ENCODE results near the gene PPP1R1B. TPM values are rescaled to one million over a fixed set of nuclear protein-coding genes. Genes with fewer than 3 reads are reported as not detected.
A peak's percentile ranks its signal among the peaks of the same experiment; 100 is the strongest.

The PPP1R1B gene
- total RNA-seq, 4 donors from 2014 or later, result 43.7 to 112 (median 70.4) TPM

DNA sequence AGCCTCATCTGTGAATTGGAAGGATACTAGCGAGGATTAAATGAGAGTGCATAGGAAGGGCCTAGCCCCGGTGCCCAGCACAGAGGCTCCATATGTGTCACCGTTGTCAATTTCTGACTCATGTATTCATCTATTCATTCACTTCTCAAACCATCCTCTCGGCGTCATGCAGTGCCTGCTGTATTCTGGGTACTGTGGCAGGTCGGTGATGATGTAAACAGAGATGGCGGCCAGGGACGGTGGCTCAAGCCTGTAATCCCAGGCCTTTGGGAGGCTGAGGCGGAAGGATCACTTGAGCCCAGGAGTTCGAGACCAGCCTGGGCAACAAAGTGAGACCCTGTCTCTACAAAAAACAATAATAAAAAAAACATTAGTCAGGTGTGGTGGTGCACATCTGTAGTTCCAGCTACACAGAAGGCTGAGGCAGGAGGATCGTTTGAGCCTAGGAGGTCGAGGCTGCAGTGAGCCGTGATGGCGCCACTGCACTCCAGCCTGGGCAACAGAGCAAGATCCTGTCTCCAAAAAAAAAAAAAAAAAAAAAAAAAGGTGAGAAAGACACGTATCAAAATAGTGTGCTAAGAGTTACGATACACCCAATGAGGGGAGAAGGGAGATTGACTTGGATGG lies 4.3 kb upstream of the PPP1R1B start:
- H3K27ac ChIP-seq, result no peak overlapping the region
- DNase-seq (ENCODE audit: low spot score in 2 of 2), result no peak
- H3K4me3 ChIP-seq, result no peak overlapping the region
- H3K36me3 ChIP-seq, result no peaks in the 10 kb centered on the region
- no peaks in the 10 kb centered on the region for H3K9me3 ChIP-seq
- no peak for TF ChIP-seq POLR2AphosphoS5 (IDR thresholded peaks at IDR 0.05)
- H3K4me1 ChIP-seq, result peaks cover 62% of the 10 kb centered on the region
- peaks cover 35% of the 10 kb centered on the region for H3K27me3 ChIP-seq
- WGBS, result 59% methylated on average over 15 of the region's 16 CpGs

DNA sequence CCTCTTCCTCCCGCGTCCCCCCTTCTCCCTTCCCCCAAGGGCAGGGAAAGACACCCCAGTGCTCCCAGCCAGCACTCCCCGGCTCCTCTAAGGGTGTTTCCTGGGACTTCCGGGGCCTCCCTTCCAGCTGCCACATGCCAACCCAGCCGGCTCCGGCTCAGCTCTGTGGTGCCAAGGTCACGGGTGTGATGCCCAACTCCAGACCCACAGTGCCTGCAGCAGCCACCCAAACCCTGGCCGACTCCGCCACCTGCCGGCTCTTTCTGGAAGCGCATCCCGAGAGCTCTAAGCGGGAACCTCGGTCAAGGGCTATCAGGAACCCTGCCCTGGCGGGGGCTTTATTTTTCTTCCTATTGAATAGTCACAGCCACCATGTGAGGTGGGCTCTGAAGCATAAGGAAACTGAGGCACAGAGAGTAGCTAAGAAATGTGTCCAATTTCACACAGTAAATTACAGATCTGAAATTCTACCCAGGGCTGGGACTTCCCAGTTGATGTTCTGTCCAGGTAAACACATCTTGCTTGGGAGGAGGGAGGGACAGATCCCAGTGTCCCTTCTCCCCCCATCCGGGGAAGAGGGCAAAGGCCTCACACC lies 3.3 kb upstream of the PPP1R1B start:
- Histone ChIP-seq H3K4me1 (peaks cover 66% of the 10 kb centered on the region), H3K27me3 (peaks cover 44% of the 10 kb centered on the region), H3K27ac (no peak overlapping the region), H3K9me3 (no peaks in the 10 kb centered on the region), H3K36me3 (no peaks in the 10 kb centered on the region), H3K4me3 (no peak overlapping the region)
- TF ChIP-seq, protein P1, sequence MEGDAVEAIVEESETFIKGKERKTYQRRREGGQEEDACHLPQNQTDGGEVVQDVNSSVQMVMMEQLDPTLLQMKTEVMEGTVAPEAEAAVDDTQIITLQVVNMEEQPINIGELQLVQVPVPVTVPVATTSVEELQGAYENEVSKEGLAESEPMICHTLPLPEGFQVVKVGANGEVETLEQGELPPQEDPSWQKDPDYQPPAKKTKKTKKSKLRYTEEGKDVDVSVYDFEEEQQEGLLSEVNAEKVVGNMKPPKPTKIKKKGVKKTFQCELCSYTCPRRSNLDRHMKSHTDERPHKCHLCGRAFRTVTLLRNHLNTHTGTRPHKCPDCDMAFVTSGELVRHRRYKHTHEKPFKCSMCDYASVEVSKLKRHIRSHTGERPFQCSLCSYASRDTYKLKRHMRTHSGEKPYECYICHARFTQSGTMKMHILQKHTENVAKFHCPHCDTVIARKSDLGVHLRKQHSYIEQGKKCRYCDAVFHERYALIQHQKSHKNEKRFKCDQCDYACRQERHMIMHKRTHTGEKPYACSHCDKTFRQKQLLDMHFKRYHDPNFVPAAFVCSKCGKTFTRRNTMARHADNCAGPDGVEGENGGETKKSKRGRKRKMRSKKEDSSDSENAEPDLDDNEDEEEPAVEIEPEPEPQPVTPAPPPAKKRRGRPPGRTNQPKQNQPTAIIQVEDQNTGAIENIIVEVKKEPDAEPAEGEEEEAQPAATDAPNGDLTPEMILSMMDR (IDR thresholded peaks at IDR 0.05), result peak; percentile 73 to 94
- TF ChIP-seq POLR2AphosphoS5 (IDR thresholded peaks at IDR 0.05) (no peak), EP300 (IDR thresholded peaks at IDR 0.05) (no peak), POLR2A (IDR thresholded peaks at IDR 0.05) (no peak)
- WGBS, result 5% methylated on average over 15 of the region's 16 CpGs
- peak; percentile 91 to 95 for DNase-seq (ENCODE audit: low spot score in 2 of 2)

DNA sequence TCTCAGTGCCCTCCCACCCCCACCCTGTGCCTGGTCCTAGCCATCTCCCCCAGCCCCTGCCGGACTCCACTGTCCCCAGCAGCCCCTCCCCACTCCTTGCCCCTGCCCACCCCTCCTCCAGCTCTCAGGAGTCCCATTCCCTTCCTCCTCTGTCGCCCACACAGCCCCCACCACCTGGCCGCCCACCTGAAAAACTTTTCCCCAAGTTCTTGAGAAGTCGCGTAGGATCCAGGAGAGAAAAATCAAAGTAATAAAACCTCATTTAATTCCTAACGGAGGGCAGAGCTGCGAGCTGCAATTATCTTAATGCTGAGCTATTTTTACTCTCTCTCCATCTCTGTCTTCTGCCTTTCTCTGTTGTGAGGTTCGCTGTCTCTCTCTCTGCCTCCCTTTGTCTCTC lies 2.4 kb upstream of the PPP1R1B start:
- no peak overlapping the region for H3K27ac ChIP-seq

DNA sequence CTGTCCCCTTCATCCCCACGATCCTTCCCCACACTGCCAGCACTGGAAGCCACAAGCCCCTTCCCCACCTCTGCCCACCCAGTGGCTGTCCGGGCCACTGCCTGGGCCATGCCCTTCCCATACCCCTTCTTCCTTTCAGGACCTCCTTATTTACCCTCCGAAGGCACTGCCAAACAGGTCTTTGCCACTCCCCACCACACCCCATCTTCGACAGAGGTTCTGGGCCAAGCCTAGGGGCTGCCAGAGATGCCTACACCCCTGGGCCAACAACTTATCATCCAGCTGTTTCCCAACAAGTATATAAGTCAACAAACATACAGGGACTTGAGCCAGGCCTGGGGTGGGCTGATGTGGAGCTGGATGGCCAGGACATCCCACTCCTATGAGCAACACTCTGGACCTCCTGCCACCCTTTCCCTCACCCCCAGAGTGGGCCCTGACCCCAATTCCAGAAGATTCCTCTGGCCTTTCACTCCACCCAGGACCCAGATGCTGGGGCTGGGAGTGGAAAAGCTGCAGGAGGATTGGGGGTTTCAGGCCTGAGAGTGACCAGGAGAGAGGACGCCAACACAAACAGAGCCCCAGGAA lies 1.5 kb upstream of the PPP1R1B start:
- Histone ChIP-seq H3K9me3 (no peaks in the 10 kb centered on the region), H3K36me3 (no peaks in the 10 kb centered on the region), H3K4me1 (peaks cover 65% of the 10 kb centered on the region), H3K27ac (peak overlapping the region; percentile 79), H3K4me3 (no peak overlapping the region), H3K27me3 (peaks cover 51% of the 10 kb centered on the region)
- TF ChIP-seq POLR2A (IDR thresholded peaks at IDR 0.05), result no peak
- TF ChIP-seq, protein P1 (IDR thresholded peaks at IDR 0.05), result no peak
- TF ChIP-seq EP300 (IDR thresholded peaks at IDR 0.05), result no peak
- TF ChIP-seq POLR2AphosphoS5 (IDR thresholded peaks at IDR 0.05), result no peak
- DNase-seq (ENCODE audit: low spot score in 2 of 2), result no peak
- WGBS, result 41% methylated on average over 4 of the region's 5 CpGs

More for the DNA sequence above, 2.4 kb upstream of the PPP1R1B start:
- Histone ChIP-seq H3K9me3 (no peaks in the 10 kb centered on the region), H3K36me3 (no peaks in the 10 kb centered on the region), H3K27me3 (peaks cover 47% of the 10 kb centered on the region), H3K4me1 (peaks cover 65% of the 10 kb centered on the region), H3K4me3 (no peak overlapping the region)
- no peak for DNase-seq (ENCODE audit: low spot score in 2 of 2)
- TF ChIP-seq EP300 (IDR thresholded peaks at IDR 0.05) (no peak), POLR2AphosphoS5 (IDR thresholded peaks at IDR 0.05) (no peak), POLR2A (IDR thresholded peaks at IDR 0.05) (no peak)
- TF ChIP-seq, protein P1 (IDR thresholded peaks at IDR 0.05), result no peak
- 64% methylated on average over 8 of the region's 8 CpGs for WGBS

DNA sequence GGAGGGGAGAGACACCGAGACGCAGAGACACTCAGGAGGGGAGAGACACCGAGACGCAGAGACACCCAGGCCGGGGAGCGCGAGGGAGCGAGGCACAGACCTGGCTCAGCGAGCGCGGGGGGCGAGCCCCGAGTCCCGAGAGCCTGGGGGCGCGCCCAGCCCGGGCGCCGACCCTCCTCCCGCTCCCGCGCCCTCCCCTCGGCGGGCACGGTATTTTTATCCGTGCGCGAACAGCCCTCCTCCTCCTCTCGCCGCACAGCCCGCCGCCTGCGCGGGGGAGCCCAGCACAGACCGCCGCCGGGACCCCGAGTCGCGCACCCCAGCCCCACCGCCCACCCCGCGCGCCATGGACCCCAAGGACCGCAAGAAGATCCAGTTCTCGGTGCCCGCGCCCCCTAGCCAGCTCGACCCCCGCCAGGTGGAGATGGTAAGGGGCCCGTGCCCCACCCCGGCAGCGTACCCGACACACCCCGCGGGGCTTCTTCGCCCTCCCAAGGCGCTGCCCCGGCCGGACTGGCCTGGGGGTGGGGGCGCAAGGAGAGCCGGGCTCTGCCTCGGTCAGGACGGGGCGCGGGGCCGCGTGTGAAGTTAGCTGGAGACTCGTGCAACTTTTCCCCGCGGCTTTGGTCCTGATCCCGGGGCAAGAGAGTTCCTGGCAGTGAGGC lies 427 bp downstream of the PPP1R1B start:
- H3K27me3 ChIP-seq, result peaks cover 67% of the 10 kb centered on the region
- H3K36me3 ChIP-seq, result no peaks in the 10 kb centered on the region
- peak overlapping the region; percentile 44 for H3K4me3 ChIP-seq
- TF ChIP-seq EP300 (IDR thresholded peaks at IDR 0.05) (no peak), POLR2AphosphoS5 (IDR thresholded peaks at IDR 0.05) (no peak), POLR2A (IDR thresholded peaks at IDR 0.05) (no peak)
- TF ChIP-seq, protein P1 (IDR thresholded peaks at IDR 0.05), result no peak
- peak overlapping the region; percentile 79 for H3K27ac ChIP-seq
- DNase-seq (ENCODE audit: low spot score in 2 of 2), result no peak
- H3K4me1 ChIP-seq, result peaks cover 70% of the 10 kb centered on the region
- WGBS, result 1% methylated on average over 36 of the region's 72 CpGs
- no peaks in the 10 kb centered on the region for H3K9me3 ChIP-seq

All from suprapubic skin (tissue), 4 donors.